Mesothelial cell of epicardium (in vitro differentiated cells): ENCODE data around the gene GMNN. TPM values are rescaled to one million over a fixed set of nuclear protein-coding genes. Genes with fewer than 3 reads are reported as not detected.

Experiments
- DNase-seq, 2 experiments: peaks; one replicate each; pipeline ENCODE4 v3.0.0; 2021; ENCODE audit warnings: low spot score in 2 of 2; ENCODE audit not compliant: unreplicated experiment in 2 of 2
- H3K27ac Mint-ChIP-seq: 2 replicates; pipeline ENCODE4 v1.8.0; 2021; ENCODE audit warnings: mixed read lengths
- H3K27me3 Mint-ChIP-seq: 2 replicates; pipeline ENCODE4 v1.8.0; 2021; ENCODE audit warnings: low read depth, mixed read lengths
- H3K36me3 Mint-ChIP-seq: 2 replicates; pipeline ENCODE4 v1.8.0; 2021; ENCODE audit warnings: mixed read lengths
- H3K4me1 Mint-ChIP-seq: 2 replicates; pipeline ENCODE4 v1.8.0; 2021; ENCODE audit warnings: mixed read lengths
- H3K4me3 Mint-ChIP-seq: 2 replicates; pipeline ENCODE4 v1.8.0; 2021; ENCODE audit warnings: mild to moderate bottlenecking, moderate library complexity, mixed read lengths
- H3K9me3 Mint-ChIP-seq: 2 replicates; pipeline ENCODE4 v1.8.0; 2021; ENCODE audit warnings: mixed read lengths
- total RNA-seq: library from RNA; stranded (reverse); gene quantifications from 3 replicates; pipeline ENCODE4 v1.2.1, GENCODE V29; 2021
- TF ChIP-seq, protein P1 (sequence below): fragments of 200-600 bp; sonication (generic); IDR thresholded peaks from one replicate; pipeline ENCODE4 v1.5.0; 2021; ENCODE audit warnings: antibody characterized with exemption; ENCODE audit not compliant: unreplicated experiment

GMNN gene
- total RNA-seq, 1 donor from 2014 or later, result 23.4 TPM

DNA sequence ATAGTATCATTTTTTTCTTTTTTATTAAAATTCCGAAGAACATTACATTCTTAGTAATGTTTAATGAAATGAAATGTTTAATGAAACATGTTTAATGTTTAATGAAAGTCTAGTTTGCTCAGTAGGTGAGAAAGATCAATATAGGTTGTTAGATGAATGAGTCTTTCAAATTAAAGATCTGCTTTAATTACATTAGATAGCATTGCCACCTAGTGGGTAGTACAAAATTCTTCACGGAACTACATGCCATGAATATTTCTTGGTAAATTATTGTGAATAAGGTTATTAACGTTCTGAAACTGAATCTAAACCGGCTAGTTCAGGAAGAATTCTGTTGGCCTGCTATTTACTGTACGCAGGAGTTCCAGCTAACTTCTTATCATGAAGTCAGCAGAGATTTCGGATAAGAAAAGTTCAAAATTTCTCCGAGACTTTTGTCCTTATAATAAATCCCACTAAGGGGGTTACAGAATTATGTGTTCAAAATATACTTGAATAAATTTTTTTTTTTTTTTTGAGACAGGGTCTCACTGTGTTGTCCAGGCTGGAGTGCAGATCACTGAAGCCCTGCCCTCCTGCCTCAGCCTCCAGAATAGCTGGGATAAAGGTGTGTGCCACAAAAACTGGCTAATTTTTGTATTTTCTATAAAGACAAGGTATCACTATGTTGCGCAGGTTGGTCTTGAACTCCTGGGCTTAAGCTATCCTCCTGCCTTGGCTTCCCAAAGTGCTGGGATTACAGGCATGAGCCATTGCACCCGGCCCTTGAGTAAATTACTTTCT is 7.9 kb upstream of the GMNN start:
- H3K27ac Mint-ChIP-seq, result no peak overlapping the region
- DNase-seq, result no peak
- H3K36me3 Mint-ChIP-seq, result no peaks in the 10 kb centered on the region

DNA sequence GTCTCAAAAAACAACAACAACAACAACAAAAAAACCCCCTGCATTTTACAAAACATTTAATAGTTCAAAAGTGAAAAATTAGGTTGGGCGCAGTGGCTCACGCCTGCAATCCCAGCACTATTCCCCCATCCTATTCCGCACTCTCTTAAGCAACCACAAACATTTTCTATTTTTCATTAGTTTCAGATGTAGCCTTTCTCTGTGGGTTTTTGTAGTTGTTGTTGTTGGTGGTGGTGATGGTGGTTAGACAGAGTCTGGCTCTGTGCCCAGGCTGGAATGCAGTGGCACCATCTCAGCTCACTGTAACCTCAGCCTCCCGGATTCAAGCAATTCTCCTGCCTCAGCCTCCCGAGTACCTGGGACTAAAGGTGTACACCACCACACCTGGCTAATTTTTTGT is 6.4 kb upstream of the GMNN start:
- no peaks in the 10 kb centered on the region for H3K27me3 Mint-ChIP-seq
- H3K4me3 Mint-ChIP-seq, result no peak overlapping the region
- H3K36me3 Mint-ChIP-seq, result no peaks in the 10 kb centered on the region
- peaks cover 3% of the 10 kb centered on the region for H3K4me1 Mint-ChIP-seq
- H3K27ac Mint-ChIP-seq, result no peak overlapping the region
- DNase-seq, result no peak
- TF ChIP-seq, protein P1, sequence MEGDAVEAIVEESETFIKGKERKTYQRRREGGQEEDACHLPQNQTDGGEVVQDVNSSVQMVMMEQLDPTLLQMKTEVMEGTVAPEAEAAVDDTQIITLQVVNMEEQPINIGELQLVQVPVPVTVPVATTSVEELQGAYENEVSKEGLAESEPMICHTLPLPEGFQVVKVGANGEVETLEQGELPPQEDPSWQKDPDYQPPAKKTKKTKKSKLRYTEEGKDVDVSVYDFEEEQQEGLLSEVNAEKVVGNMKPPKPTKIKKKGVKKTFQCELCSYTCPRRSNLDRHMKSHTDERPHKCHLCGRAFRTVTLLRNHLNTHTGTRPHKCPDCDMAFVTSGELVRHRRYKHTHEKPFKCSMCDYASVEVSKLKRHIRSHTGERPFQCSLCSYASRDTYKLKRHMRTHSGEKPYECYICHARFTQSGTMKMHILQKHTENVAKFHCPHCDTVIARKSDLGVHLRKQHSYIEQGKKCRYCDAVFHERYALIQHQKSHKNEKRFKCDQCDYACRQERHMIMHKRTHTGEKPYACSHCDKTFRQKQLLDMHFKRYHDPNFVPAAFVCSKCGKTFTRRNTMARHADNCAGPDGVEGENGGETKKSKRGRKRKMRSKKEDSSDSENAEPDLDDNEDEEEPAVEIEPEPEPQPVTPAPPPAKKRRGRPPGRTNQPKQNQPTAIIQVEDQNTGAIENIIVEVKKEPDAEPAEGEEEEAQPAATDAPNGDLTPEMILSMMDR, result no peak
- no peaks in the 10 kb centered on the region for H3K9me3 Mint-ChIP-seq

More for the DNA sequence above, 7.9 kb upstream of the GMNN start:
- H3K27me3 Mint-ChIP-seq, result no peaks in the 10 kb centered on the region
- no peaks in the 10 kb centered on the region for H3K9me3 Mint-ChIP-seq
- TF ChIP-seq, protein P1, result no peak
- peaks cover 4% of the 10 kb centered on the region for H3K4me1 Mint-ChIP-seq
- no peak overlapping the region for H3K4me3 Mint-ChIP-seq

DNA sequence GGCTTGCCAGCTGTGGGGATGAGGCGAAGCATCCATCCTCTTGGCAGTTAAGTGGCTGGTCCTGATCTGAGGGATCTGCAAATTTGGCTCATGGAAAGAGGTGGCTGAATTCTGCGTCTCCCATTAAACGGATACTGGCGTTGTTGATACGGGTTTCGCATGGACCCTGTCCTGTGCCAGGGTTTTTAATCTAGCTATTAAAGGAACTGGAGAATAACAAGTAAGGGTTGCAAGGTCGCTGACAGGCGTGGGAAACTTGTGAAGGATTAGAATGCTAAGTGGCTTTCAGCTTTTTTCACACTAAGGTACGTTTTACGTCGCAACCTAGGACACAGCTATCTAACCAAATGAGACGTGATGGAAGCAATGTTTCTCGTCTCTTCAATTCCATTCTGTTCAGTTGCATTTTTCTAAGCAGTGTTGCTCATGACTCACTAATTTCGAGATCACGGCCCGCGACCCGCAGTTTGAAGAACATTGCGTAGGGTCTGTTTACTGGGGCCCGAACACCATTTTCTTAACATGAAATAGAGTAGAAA is 852 bp downstream of the GMNN start:
- H3K4me1 Mint-ChIP-seq, result peaks cover 23% of the 10 kb centered on the region
- TF ChIP-seq, protein P1, result no peak
- H3K36me3 Mint-ChIP-seq, result peaks cover 2% of the 10 kb centered on the region
- H3K27me3 Mint-ChIP-seq, result no peaks in the 10 kb centered on the region
- DNase-seq, result no peak
- H3K27ac Mint-ChIP-seq, result peak overlapping the region; percentile 90
- no peaks in the 10 kb centered on the region for H3K9me3 Mint-ChIP-seq
- H3K4me3 Mint-ChIP-seq, result peak overlapping the region; percentile 99

DNA sequence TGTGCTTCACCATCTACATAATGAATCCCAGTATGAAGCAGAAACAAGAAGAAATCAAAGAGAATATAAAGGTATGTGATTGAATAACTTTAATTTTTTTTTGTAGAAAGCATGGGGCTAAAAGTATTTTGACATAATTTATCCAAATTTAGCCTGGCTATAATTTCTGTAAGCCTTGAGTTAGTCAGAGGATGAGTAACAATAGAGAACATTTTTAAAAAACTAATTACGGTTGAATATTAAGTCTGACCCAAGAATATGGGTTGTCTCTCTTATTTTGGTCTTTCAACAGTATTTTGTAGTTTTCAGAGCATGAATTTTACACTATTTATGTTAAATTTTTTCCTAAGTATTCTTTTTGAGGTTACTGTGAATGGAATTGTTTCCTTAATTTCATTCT is 2.5 kb downstream of the GMNN start:
- Mint-ChIP-seq H3K27ac (no peak overlapping the region), H3K4me1 (peaks cover 23% of the 10 kb centered on the region), H3K9me3 (no peaks in the 10 kb centered on the region), H3K4me3 (no peak overlapping the region), H3K36me3 (peaks cover 6% of the 10 kb centered on the region), H3K27me3 (no peaks in the 10 kb centered on the region)
- no peak for DNase-seq
- TF ChIP-seq, protein P1, result no peak

DNA sequence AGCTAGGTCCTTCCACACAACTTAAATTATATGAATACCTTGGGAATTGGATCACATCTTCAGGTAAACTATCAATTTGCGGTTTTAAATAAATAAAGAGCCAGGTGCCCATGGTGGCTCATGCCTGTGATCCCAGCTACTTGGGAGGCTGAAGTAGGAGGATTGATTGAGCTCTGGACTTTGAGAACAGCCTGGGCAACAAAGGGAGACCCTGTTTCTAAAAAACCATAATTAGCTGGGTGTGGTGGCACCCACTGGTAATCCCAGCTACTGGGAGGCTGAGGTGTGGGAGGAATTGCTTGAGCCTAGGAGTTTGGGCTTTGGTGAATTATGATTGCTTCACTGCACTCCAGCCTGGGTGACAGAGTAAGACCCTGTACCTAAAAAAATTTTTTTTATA is 3.4 kb downstream of the GMNN start:
- Mint-ChIP-seq H3K4me3 (no peak overlapping the region), H3K36me3 (peaks cover 11% of the 10 kb centered on the region), H3K4me1 (peaks cover 23% of the 10 kb centered on the region), H3K9me3 (no peaks in the 10 kb centered on the region), H3K27me3 (no peaks in the 10 kb centered on the region), H3K27ac (peak overlapping the region; percentile 4)
- TF ChIP-seq, protein P1, result no peak
- DNase-seq, result no peak
